Measurements from ENCODE around the gene ATF4.

ATF4 gene

DNA sequence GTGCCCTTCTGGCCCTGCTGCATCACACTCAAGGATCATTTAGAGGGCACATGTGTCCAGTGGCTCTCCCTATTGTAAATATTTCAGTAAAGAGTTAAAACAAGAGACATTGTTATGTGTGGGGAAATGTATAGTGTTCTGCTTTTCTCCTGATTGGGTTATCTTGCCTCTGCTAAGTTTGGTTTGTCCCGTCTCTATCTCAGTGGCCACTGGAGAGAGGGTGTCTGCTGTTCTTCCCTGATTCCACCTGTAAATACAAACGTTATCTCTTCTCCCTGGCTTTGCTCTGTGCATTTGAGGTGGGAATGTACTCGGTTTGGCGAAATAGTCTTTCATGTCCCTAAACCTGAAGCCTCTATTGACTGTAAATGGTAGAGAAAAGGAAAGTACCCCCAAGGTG, 12.0 kb upstream of the ATF4 start:
- DNase-seq (ENCODE audit: extremely low read depth, insufficient read length): no peak
- H3K27me3 ChIP-seq (replicated peaks; ENCODE audit: control insufficient read depth, insufficient read depth, low read length): no peaks in the 10 kb centered on the region
- TF ChIP-seq, protein P1, sequence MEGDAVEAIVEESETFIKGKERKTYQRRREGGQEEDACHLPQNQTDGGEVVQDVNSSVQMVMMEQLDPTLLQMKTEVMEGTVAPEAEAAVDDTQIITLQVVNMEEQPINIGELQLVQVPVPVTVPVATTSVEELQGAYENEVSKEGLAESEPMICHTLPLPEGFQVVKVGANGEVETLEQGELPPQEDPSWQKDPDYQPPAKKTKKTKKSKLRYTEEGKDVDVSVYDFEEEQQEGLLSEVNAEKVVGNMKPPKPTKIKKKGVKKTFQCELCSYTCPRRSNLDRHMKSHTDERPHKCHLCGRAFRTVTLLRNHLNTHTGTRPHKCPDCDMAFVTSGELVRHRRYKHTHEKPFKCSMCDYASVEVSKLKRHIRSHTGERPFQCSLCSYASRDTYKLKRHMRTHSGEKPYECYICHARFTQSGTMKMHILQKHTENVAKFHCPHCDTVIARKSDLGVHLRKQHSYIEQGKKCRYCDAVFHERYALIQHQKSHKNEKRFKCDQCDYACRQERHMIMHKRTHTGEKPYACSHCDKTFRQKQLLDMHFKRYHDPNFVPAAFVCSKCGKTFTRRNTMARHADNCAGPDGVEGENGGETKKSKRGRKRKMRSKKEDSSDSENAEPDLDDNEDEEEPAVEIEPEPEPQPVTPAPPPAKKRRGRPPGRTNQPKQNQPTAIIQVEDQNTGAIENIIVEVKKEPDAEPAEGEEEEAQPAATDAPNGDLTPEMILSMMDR (IDR thresholded peaks at IDR 0.05; ENCODE audit: insufficient read depth, low read length, poor library complexity, severe bottlenecking): no peak
- H3K4me3 ChIP-seq (replicated peaks; ENCODE audit: low read depth, low read length): no peak overlapping the region
- H3K36me3 ChIP-seq (ENCODE audit: control insufficient read depth, insufficient read depth, low read length): peaks cover 34% of the 10 kb centered on the region

DNA sequence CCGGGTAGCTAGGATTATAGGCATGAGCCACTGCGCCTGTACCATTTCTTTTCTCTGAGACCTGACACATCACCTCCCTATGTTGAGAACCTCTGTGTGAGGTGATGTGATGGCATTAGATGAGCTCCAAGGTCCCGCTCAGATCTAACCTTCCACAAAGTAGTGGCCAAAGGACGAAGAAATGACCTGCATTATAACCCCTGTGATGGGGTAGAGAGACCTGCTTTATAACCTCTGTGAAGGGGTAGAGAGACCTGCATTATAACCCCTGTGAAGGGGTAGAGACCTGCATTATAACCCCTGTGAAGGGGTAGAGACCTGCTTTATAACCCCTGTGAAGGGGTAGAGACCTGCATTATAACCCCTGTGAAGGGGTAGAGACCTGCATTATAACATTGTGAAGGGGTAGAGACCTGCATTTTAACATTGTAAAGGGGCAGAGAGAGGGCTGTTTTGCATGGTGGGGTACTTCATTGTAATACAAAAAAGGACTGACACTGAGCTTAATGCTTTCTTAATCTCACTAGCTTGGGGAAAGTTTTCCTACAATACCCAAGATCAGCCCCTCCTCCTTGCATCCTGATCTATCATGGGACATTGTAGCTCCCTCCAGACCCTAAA, 9.7 kb upstream of the ATF4 start:
- DNase-seq (ENCODE audit: extremely low read depth, insufficient read length): no peak
- TF ChIP-seq, protein P1 (IDR thresholded peaks at IDR 0.05; ENCODE audit: insufficient read depth, low read length, poor library complexity, severe bottlenecking): no peak
- H3K27me3 ChIP-seq (replicated peaks; ENCODE audit: control insufficient read depth, insufficient read depth, low read length): no peaks in the 10 kb centered on the region
- H3K36me3 ChIP-seq (ENCODE audit: control insufficient read depth, insufficient read depth, low read length): peaks cover 43% of the 10 kb centered on the region
- H3K4me3 ChIP-seq (replicated peaks; ENCODE audit: low read depth, low read length): no peak overlapping the region

DNA sequence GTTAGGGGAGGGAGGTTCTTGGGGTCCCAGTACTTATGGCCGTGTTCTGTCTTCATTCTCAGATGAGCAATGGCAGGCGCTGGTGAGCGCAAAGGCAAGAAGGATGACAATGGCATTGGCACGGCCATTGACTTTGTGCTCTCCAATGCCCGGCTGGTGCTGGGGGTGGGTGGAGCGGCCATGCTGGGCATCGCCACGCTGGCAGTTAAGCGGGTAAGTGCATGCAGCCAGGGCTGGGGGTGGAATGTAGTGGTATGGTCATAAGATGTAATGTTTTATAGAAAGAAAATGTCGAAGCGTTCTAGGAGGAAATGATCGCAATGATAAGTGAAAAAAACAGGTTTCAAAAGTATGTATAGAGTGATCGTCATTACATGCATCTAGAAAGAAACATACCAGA, 9.1 kb upstream of the ATF4 start:
- H3K36me3 ChIP-seq (ENCODE audit: control insufficient read depth, insufficient read depth, low read length): peaks cover 40% of the 10 kb centered on the region

DNA sequence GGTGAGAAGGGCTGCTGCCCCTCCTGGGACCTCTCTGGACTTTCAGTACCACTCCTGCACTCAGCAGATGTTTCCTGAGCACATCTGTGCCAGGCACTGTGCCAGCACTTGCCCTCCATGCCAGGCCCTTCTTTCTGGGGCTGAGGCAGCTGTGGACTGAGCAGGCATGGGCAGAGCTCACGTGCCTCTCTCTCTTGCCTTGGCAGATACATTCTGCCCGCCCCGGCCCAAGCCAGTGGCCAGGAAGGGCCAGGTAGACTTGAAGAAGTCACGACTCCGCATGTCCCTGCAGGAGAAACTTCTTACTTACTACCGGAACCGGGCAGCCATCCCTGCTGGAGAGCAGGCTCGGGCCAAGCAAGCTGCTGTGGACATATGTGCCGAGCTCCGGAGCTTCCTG, 8.3 kb upstream of the ATF4 start:
- no peaks in the 10 kb centered on the region for H3K27me3 ChIP-seq (replicated peaks; ENCODE audit: control insufficient read depth, insufficient read depth, low read length)
- TF ChIP-seq, protein P1 (IDR thresholded peaks at IDR 0.05; ENCODE audit: insufficient read depth, low read length, poor library complexity, severe bottlenecking): no peak
- no peak overlapping the region for H3K4me3 ChIP-seq (replicated peaks; ENCODE audit: low read depth, low read length)
- no peak for DNase-seq (ENCODE audit: extremely low read depth, insufficient read length)
- peaks cover 38% of the 10 kb centered on the region for H3K36me3 ChIP-seq (ENCODE audit: control insufficient read depth, insufficient read depth, low read length)

More for the DNA sequence above, 9.1 kb upstream of the ATF4 start:
- DNase-seq (ENCODE audit: extremely low read depth, insufficient read length): no peak
- Histone ChIP-seq H3K27me3 (replicated peaks; ENCODE audit: control insufficient read depth, insufficient read depth, low read length) (no peaks in the 10 kb centered on the region), H3K4me3 (replicated peaks; ENCODE audit: low read depth, low read length) (no peak overlapping the region)
- TF ChIP-seq, protein P1 (IDR thresholded peaks at IDR 0.05; ENCODE audit: insufficient read depth, low read length, poor library complexity, severe bottlenecking): no peak

DNA sequence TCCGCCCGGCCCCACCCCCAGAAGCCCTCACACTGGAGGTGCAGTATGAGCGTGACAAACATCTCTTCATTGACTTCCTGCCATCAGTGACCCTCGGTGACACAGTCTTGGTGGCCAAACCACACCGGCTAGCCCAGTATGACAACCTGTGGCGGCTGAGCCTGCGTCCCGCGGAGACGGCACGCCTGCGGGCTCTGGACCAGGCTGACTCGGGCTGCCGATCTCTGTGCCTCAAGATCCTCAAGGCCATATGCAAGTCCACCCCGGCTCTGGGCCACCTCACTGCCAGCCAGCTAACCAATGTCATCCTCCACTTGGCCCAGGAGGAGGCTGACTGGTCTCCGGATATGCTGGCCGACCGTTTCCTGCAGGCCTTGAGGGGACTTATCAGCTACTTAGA, 6.6 kb upstream of the ATF4 start:
- TF ChIP-seq, protein P1 (IDR thresholded peaks at IDR 0.05; ENCODE audit: insufficient read depth, low read length, poor library complexity, severe bottlenecking): no peak
- Histone ChIP-seq H3K4me3 (replicated peaks; ENCODE audit: low read depth, low read length) (no peak overlapping the region), H3K36me3 (ENCODE audit: control insufficient read depth, insufficient read depth, low read length) (peaks cover 35% of the 10 kb centered on the region), H3K27me3 (replicated peaks; ENCODE audit: control insufficient read depth, insufficient read depth, low read length) (no peaks in the 10 kb centered on the region)
- no peak for DNase-seq (ENCODE audit: extremely low read depth, insufficient read length)

All from GM06990 (cell line).